ENCODE data around the gene SORCS2.

GRCh38 chr4:7756561-7757355, 564.4 kb downstream of the SORCS2 start:
- no peak for TF ChIP-seq CTCF (IDR thresholded peaks at IDR 0.05; ENCODE audit: insufficient read depth, low read depth, low read length)
- no peak for TF ChIP-seq EZH2 (IDR thresholded peaks at IDR 0.05; ENCODE audit: insufficient read depth, low read length)

All from astrocyte (in vitro differentiated cells and primary cell).